K562 (cell line): ENCODE data around the gene PHF5A. TPM values are rescaled to one million over a fixed set of nuclear protein-coding genes. Genes with fewer than 3 reads are reported as not detected.

Experiments used
- ATAC-seq: fragments of 200-7000 bp; cut with Tn5 transposase; 3 replicates; pipeline ENCODE4 v1.9.1; 2020; ENCODE audit warnings: moderate library complexity
- BruUV-seq: library from RNA; stranded (reverse); fragments of 400-500 nt; replicated peaks from 2 replicates; lab custom pipeline; 2021; lab: Mats Ljungman, UMichigan
- CTCF ChIA-PET: fragments of 300-600 bp; formaldehyde crosslinking; extraction: SDS; loops from one replicate; lab custom pipeline; 2021; ENCODE audit warnings: low intra/inter-chr PET ratio; lab: Yijun Ruan, JAX
- POLR2A ChIA-PET: fragments of 300-600, 350-650 bp; sonication (Branson Sonifier 250); formaldehyde crosslinking; extraction: SDS; loops from one replicate; lab custom pipeline; 2021; ENCODE audit warnings: antibody characterized with exemption, inconsistent platforms; lab: Yijun Ruan, JAX
- DNase-seq, 4 experiments: peaks; one replicate each; pipeline versions ENCODE4 v3.0.0 to v3.0.0-alpha.2; 2011 to 2018; ENCODE audit warnings: low spot score in 3 of 4, mixed read lengths in 3 of 4; ENCODE audit errors: extremely low read depth in 1 of 4
- FAIRE-seq: peaks from 2 replicates; lab custom pipeline; 2011; peaks lifted over from hg19 to GRCh38; lab: Jason Lieb, UNC
- H2AFZ ChIP-seq: 2 replicates; pipeline ENCODE4 v1.6.0; 2011; ENCODE audit warnings: low read depth, low read length, control low read depth, inconsistent platforms
- H3K27ac ChIP-seq: fragments of 200-600 bp; 3 replicates; pipeline ENCODE4 v1.8.0; 2011; ENCODE audit warnings: low read depth, mild to moderate bottlenecking, control low read depth, inconsistent platforms, low read length, moderate library complexity, mixed read lengths; ENCODE audit errors: extremely low read depth
- H3K27me3 ChIP-seq, 2 experiments: fragments of 300-600 bp in 1 of 2; 2 replicates in 1 of 2; 3 replicates in 1 of 2; pipeline versions ENCODE4 v1.6.0 to v1.8.0; 2011; ENCODE audit warnings: inconsistent platforms in 2 of 2, low read length in 2 of 2, mild to moderate bottlenecking in 1 of 2, mixed read lengths in 1 of 2, moderate library complexity in 1 of 2; ENCODE audit not compliant: control insufficient read depth in 2 of 2, insufficient read depth in 2 of 2
- H3K36me3 ChIP-seq: fragments of 300-600 bp; 3 replicates; pipeline ENCODE4 v1.8.0; 2011; ENCODE audit warnings: mild to moderate bottlenecking, low read length, inconsistent platforms; ENCODE audit not compliant: control insufficient read depth, insufficient read depth
- H3K4me1 ChIP-seq, 2 experiments: fragments of 200-600 bp in 1 of 2; replicated peaks in 1 of 2; 2 replicates in 1 of 2; 3 replicates in 1 of 2; pipeline versions ENCODE4 v1.5.1 to v1.8.0; 2011; ENCODE audit warnings: inconsistent platforms in 2 of 2, low read length in 2 of 2, mild to moderate bottlenecking in 1 of 2, mixed read lengths in 1 of 2, moderate library complexity in 1 of 2; ENCODE audit not compliant: control insufficient read depth in 2 of 2, insufficient read depth in 2 of 2
- H3K4me2 ChIP-seq: 2 replicates; pipeline ENCODE4 v1.6.1; 2011; ENCODE audit warnings: low read length, control low read depth, inconsistent platforms, mixed read lengths; ENCODE audit not compliant: insufficient read depth
- H3K4me3 ChIP-seq: fragments of 200-600 bp; sonication (generic), shearing (Covaris generic); 2 replicates; pipeline ENCODE4 v1.5.1; 2016; ENCODE audit warnings: control low read depth, inconsistent platforms
- H3K79me2 ChIP-seq: fragments of 200-600 bp; 3 replicates; pipeline ENCODE4 v1.8.0; 2011; ENCODE audit warnings: low read length, inconsistent platforms; ENCODE audit not compliant: control insufficient read depth, insufficient read depth
- H3K9ac ChIP-seq, 2 experiments: 2 replicates each; pipeline versions ENCODE4 v1.6.0 to v1.6.1; 2011; ENCODE audit warnings: low read depth in 2 of 2, low read length in 2 of 2, control low read depth in 1 of 2, inconsistent platforms in 1 of 2, mild to moderate bottlenecking in 1 of 2, mixed read lengths in 1 of 2; ENCODE audit not compliant: insufficient read depth in 1 of 2
- H3K9me1 ChIP-seq: one replicate; pipeline ENCODE4 v1.6.0; 2011; ENCODE audit warnings: inconsistent platforms, mild to moderate bottlenecking, low read length, moderate library complexity; ENCODE audit not compliant: control insufficient read depth, insufficient read depth
- H3K9me3 ChIP-seq: replicated peaks from 2 replicates; pipeline ENCODE4 v1.5.1; 2011; ENCODE audit warnings: low read depth, low read length, inconsistent platforms; ENCODE audit not compliant: control insufficient read depth, insufficient read depth
- H4K20me1 ChIP-seq: replicated peaks from 2 replicates; pipeline ENCODE4 v1.6.1; 2011; ENCODE audit warnings: low read length, inconsistent platforms, mixed read lengths; ENCODE audit not compliant: control insufficient read depth, insufficient read depth
- GABPA ChIP-seq: fragments of 200-800 bp; sonication (Bioruptor generic); conservative IDR thresholded peaks from 2 replicates; pipeline ENCODE4 v1.6.1; 2016; ENCODE audit warnings: low read depth, missing genetic modification characterization, missing compliant biosample characterization
- GTF2F1 ChIP-seq: IDR thresholded peaks from 2 replicates; pipeline ENCODE4 v1.6.1; 2011; ENCODE audit warnings: low read depth, low read length, improper control_type of control experiment
- ILF3 ChIP-seq: fragments of 450-650 bp; IDR thresholded peaks from 2 replicates; pipeline ENCODE4 v1.6.1; 2018; ENCODE audit warnings: antibody characterized with exemption, mild to moderate bottlenecking, moderate library complexity, borderline replicate concordance
- KAT7 ChIP-seq: sonication (generic); formaldehyde crosslinking; IDR thresholded peaks from 2 replicates; pipeline ENCODE4 v1.8.0; 2022; ENCODE audit warnings: missing genetic modification reagents, mild to moderate bottlenecking, borderline replicate concordance
- PTRF ChIP-seq: fragments of 450-650 bp; IDR thresholded peaks from 2 replicates; pipeline ENCODE4 v1.6.1; 2016; ENCODE audit warnings: mild to moderate bottlenecking, missing genetic modification characterization, missing compliant biosample characterization
- PTTG1 ChIP-seq: fragments of 450-650 bp; IDR thresholded peaks from 2 replicates; pipeline ENCODE4 v1.6.1; 2016; ENCODE audit warnings: low read depth, mild to moderate bottlenecking, missing genetic modification characterization, missing compliant biosample characterization
- RUNX1 ChIP-seq: sonication (generic); IDR thresholded peaks from 2 replicates; pipeline ENCODE4 v1.6.1; 2016; ENCODE audit warnings: antibody characterized with exemption, low read depth
- SRSF9 ChIP-seq: fragments of 200-400 bp; formaldehyde crosslinking; IDR thresholded peaks from 2 replicates; pipeline ENCODE4 v1.6.1; 2017; ENCODE audit warnings: low read depth, low read length, borderline replicate concordance
- ZBED1 ChIP-seq: IDR thresholded peaks from 2 replicates; pipeline ENCODE4 v1.6.1; 2014
- ZKSCAN3 ChIP-seq: fragments of 250-450 bp; sonication (Bioruptor Pico); IDR thresholded peaks from 2 replicates; pipeline ENCODE4 v1.4.0; 2020
- ZNF224 ChIP-seq: sonication (generic); formaldehyde crosslinking; IDR thresholded peaks from 2 replicates; pipeline ENCODE4 v1.8.0; 2022; ENCODE audit warnings: mild to moderate bottlenecking, missing genetic modification reagents
- ZNF280A ChIP-seq: fragments of 450-650 bp; IDR thresholded peaks from 2 replicates; pipeline ENCODE4 v1.6.1; 2018; ENCODE audit warnings: mild to moderate bottlenecking, low read depth; ENCODE audit not compliant: partially characterized antibody
- ZNF57 ChIP-seq: fragments of 450-650 bp; formaldehyde crosslinking; IDR thresholded peaks from 2 replicates; pipeline ENCODE4 v1.4.0; 2020; ENCODE audit warnings: mild to moderate bottlenecking, moderate library complexity
- ZNF584 ChIP-seq: fragments of 200-800 bp; sonication (Bioruptor generic); IDR thresholded peaks from 2 replicates; pipeline ENCODE4 v1.6.1; 2016; ENCODE audit warnings: low read depth, mild to moderate bottlenecking, missing genetic modification characterization, missing compliant biosample characterization
- WGBS: fragments of 100-300 bp; shearing (Covaris generic); methylation state at CpG from one replicate; pipeline ENCODE4 v1.1.6; 2016; ENCODE audit warnings: low coverage, mixed read lengths; ENCODE audit not compliant: insufficient coverage; ENCODE audit errors: missing lambda C conversion rate; 5-methylcytosine and 5-hydroxymethylcytosine counted together
- in situ Hi-C: fragments of 300-500 bp; cut with MboI; formaldehyde crosslinking; loops from 4 replicates; pipeline ENCODE4 v1.15.0; 2018; ENCODE audit warnings: inconsistent platforms, mixed read lengths
- intact Hi-C: fragments of 100-400 bp; cut with micrococcal nuclease; formaldehyde crosslinking; loops from 2 replicates; pipeline ENCODE4 v1.14.2; 2022
- polyA plus RNA-seq, 8 experiments: library from polyadenylated mRNA; depleted of rRNA in 4 of 8; stranded (reverse) in 5 of 8; unstranded in 3 of 8; fragments of >200 nt; fragmentation: Nextera tagmentation in 2 of 8; fragmentation: Illumina TruSeq in 1 of 8; extraction: Ambion mirVana in 2 of 8; extraction: Trizol in 1 of 8; gene quantifications; 2 replicates each; pipeline versions ENCODE4 v1.2.1 to v1.2.3, GENCODE V29; 2011 to 2014; ENCODE audit warnings: inconsistent platforms in 1 of 8, missing spikeins in 1 of 8
- total RNA-seq, 7 experiments: library from RNA; depleted of rRNA in 6 of 7; stranded (reverse); fragments of >200 nt in 6 of 7; fragmentation: Illumina TruSeq in 2 of 7; extraction: Trizol in 2 of 7; gene quantifications; 2 replicates each; pipeline versions ENCODE4 v1.2.1 to v1.2.3, GENCODE V29; 2011 to 2021; ENCODE audit warnings: low replicate concordance in 1 of 7
- TF ChIP-seq, protein P1 (sequence below): fragments of 250-450 bp; sonication (Bioruptor Pico); IDR thresholded peaks from 2 replicates; pipeline ENCODE4 v1.8.0; 2021; ENCODE audit warnings: moderate library complexity, mild to moderate bottlenecking, inconsistent platforms
- TF ChIP-seq, protein P2 (sequence below): IDR thresholded peaks from 2 replicates; pipeline ENCODE4 v1.6.1; 2012; ENCODE audit warnings: low read depth, low read length, improper control_type of control experiment, borderline replicate concordance

PHF5A gene
- total and polyA plus RNA-seq, 9 of the 15 experiments (the other 6 are each of a cell fraction or from before 2014, with no cell fraction given) = 14.2 to 144 (median 101) TPM

DNA sequence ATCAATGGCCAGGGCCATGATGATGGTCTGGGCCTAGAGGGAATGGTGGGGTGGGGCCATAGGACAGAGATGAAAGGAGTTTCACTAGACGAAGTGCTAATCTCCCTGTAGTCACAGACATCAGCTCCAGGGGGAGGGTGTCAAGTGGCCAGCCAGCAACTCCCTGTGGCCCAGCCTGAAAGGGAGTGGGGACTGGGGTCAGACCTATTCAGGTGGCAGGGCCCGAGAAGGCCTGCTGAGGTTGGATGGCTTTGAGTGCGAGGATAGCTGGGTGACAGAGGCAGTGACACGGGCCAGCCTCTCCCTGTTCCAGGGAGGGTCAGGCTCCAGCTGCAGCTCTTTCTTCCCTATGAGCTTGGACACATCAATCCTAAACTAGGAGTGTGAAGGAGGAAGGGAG lies 32.9 kb downstream of the PHF5A start:
- H3K9ac ChIP-seq = peak overlapping the region in 1 of 2 experiments; percentile 69; a peak in 1 of 4 replicates
- CTCF ChIA-PET = no interaction called here
- peak in 1 of 4 experiments; percentile 9 for DNase-seq
- no peak for TF ChIP-seq GABPA
- TF ChIP-seq ILF3 = no peak
- TF ChIP-seq GTF2F1 = no peak
- no peak for TF ChIP-seq PTRF (tag)
- no peak for TF ChIP-seq ZKSCAN3
- no peak for TF ChIP-seq SRSF9
- TF ChIP-seq RUNX1 = no peak
- TF ChIP-seq, protein P1, sequence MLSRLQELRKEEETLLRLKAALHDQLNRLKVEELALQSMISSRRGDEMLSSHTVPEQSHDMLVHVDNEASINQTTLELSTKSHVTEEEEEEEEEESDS (CRISPR knock-in tag) = no peak
- no peak for TF ChIP-seq ZBED1
- TF ChIP-seq KAT7 (CRISPR knock-in tag) = no peak
- no peak for TF ChIP-seq ZNF224
- no peak for TF ChIP-seq ZNF280A
- no peak for TF ChIP-seq ZNF57 (CRISPR knock-in tag)
- TF ChIP-seq, protein P2, sequence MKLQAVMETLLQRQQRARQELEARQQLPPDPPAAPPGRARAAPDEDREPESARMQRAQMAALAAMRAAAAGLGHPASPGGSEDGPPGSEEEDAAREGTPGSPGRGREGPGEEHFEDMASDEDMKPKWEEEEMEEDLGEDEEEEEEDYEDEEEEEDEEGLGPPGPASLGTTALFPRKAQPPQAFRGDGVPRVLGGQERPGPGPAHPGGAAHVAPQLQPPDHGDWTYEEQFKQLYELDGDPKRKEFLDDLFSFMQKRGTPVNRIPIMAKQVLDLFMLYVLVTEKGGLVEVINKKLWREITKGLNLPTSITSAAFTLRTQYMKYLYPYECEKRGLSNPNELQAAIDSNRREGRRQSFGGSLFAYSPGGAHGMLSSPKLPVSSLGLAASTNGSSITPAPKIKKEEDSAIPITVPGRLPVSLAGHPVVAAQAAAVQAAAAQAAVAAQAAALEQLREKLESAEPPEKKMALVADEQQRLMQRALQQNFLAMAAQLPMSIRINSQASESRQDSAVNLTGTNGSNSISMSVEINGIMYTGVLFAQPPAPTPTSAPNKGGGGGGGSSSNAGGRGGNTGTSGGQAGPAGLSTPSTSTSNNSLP = no peak
- TF ChIP-seq PTTG1 = no peak
- TF ChIP-seq ZNF584 (CRISPR knock-in tag) = no peak
- TF ChIP-seq, all 486 proteins: peak for 0
- intact Hi-C loops (no loop called here), in situ Hi-C loops (no loop called here)
- H3K79me2 ChIP-seq = peaks cover 17% of the 10 kb centered on the region
- peaks cover 45% of the 10 kb centered on the region; the same call in 2 of the 3 replicates for H3K36me3 ChIP-seq
- no peaks in the 10 kb centered on the region for H3K9me1 ChIP-seq
- H3K9me3 ChIP-seq = no peaks in the 10 kb centered on the region
- no peak overlapping the region for H3K4me3 ChIP-seq
- H4K20me1 ChIP-seq = no peaks in the 10 kb centered on the region; the same call in 1 of the 2 replicates
- no peak overlapping the region for H3K4me2 ChIP-seq
- BruUV-seq = no TSS peak
- POLR2A ChIA-PET = interaction anchor here (1.0 to 1.2 kb wide), 3 partner anchors 8 to 11 kb away, joined by 3 to 4 read pairs (median 3); partner anchors contain the start of gene TOB2
- H3K4me1 ChIP-seq = peaks cover 0 to 8% of the 10 kb centered on the region in 2 experiments; a peak in 2 of 5 replicates
- WGBS = 81% methylated on average over 4 of the region's 4 CpGs
- FAIRE-seq (no peak), ATAC-seq (no peak; the same call in 2 of the 3 replicates)
- no peak overlapping the region for H2AFZ ChIP-seq
- no peaks in the 10 kb centered on the region for H3K27me3 ChIP-seq
- no peak overlapping the region for H3K27ac ChIP-seq
